Dermis blood vessel endothelial cell (primary cell): Measurements from ENCODE around the gene LSS. TPM values are rescaled to one million over a fixed set of nuclear protein-coding genes. Genes with fewer than 3 reads are reported as not detected.
"Not testable (repeated sequence)": the region's sequence is repeated elsewhere in the genome, so short reads cannot be mapped to it uniquely, and the experiment has no call there.

Source experiments
- DNase-seq: peaks from one replicate; pipeline ENCODE4 v3.0.0; 2010
- total RNA-seq: library from RNA; depleted of rRNA; stranded (reverse); fragments of >200 nt; gene quantifications from 2 replicates; pipeline ENCODE4 v1.2.3, GENCODE V29; 2014

Gene LSS
- total RNA-seq, 1 donor from 2014 or later: 85.3 TPM

GRCh38 chr21:46245213-46245915, 16.8 kb upstream of the LSS start:
- no peak for DNase-seq

- no peak for DNase-seq
Measured at GRCh38 chr21:46244602-46245001, 16.0 kb upstream of the LSS start.

GRCh38 chr21:46243960-46244361, 15.4 kb upstream of the LSS start:
- no peak for DNase-seq

- no peak for DNase-seq
Measured at GRCh38 chr21:46243325-46243724, 14.8 kb upstream of the LSS start.

GRCh38 chr21:46241577-46241976, 13.0 kb upstream of the LSS start:
- DNase-seq: not testable (repeated sequence)

- DNase-seq: no peak
Measured at GRCh38 chr21:46239817-46240325, 11.3 kb upstream of the LSS start.

GRCh38 chr21:46237474-46237873, 8.9 kb upstream of the LSS start:
- no peak for DNase-seq

GRCh38 chr21:46234436-46234950, 5.9 kb upstream of the LSS start:
- no peak for DNase-seq

- DNase-seq: no peak
Measured at GRCh38 chr21:46229923-46230260, 1.3 kb upstream of the LSS start.

- no peak for DNase-seq
Measured at GRCh38 chr21:46229133-46229922, 754 bp upstream of the LSS start.

- peak; percentile 6 for DNase-seq
Measured at GRCh38 chr21:46227811-46228344, 696 bp downstream of the LSS start.

- DNase-seq: peak; percentile 25
Measured at GRCh38 chr21:46226920-46227599, 1.5 kb downstream of the LSS start.

- DNase-seq: no peak
Measured at GRCh38 chr21:46226146-46226545, 2.4 kb downstream of the LSS start.

- not testable (repeated sequence) for DNase-seq
Measured at GRCh38 chr21:46223661-46224060, 4.9 kb downstream of the LSS start.

- no peak for DNase-seq
Measured at GRCh38 chr21:46223217-46223616, 5.4 kb downstream of the LSS start.

GRCh38 chr21:46222436-46223116, 6.0 kb downstream of the LSS start:
- no peak for DNase-seq

GRCh38 chr21:46221664-46222435, 6.7 kb downstream of the LSS start:
- no peak for DNase-seq

GRCh38 chr21:46220847-46221246, 7.7 kb downstream of the LSS start:
- no peak for DNase-seq

- no peak for DNase-seq
Measured at GRCh38 chr21:46220275-46220810, 8.2 kb downstream of the LSS start.

- no peak for DNase-seq
Measured at GRCh38 chr21:46219591-46220239, 8.9 kb downstream of the LSS start.
